Neural cell (in vitro differentiated cells): ENCODE measurements around the gene UBXN4. TPM values are rescaled to one million over a fixed set of nuclear protein-coding genes. Genes with fewer than 3 reads are reported as not detected.
"Not testable (repeated sequence)": the region's sequence is repeated elsewhere in the genome, so short reads cannot be mapped to it uniquely, and the experiment has no call there.

Experiments
- H2AFZ ChIP-seq: fragments of 200-600, 300-800 bp; sonication (generic), shearing (Covaris generic); 2 replicates; pipeline ENCODE4 v1.6.0; 2014; ENCODE audit warnings: low read depth, mild to moderate bottlenecking, antibody characterized with exemption, low read length, moderate library complexity
- H3F3A ChIP-seq: fragments of 200-600 bp; shearing (Covaris generic); 2 replicates; pipeline ENCODE4 v1.6.1; 2016; ENCODE audit warnings: mild to moderate bottlenecking, moderate library complexity, mixed read lengths, antibody characterized with exemption, low read length; ENCODE audit not compliant: insufficient read depth, poor library complexity, severe bottlenecking
- H3K27ac ChIP-seq: fragments of 200-600, 300-800 bp; sonication (generic), shearing (Covaris generic); 2 replicates; pipeline ENCODE4 v1.5.1; 2014; ENCODE audit warnings: mild to moderate bottlenecking, low read length, moderate library complexity
- H3K27me3 ChIP-seq: fragments of 300-800, 200-600 bp; sonication (generic), shearing (Covaris generic); 2 replicates; pipeline ENCODE4 v1.6.0; 2014; ENCODE audit warnings: mild to moderate bottlenecking, low read depth, low read length, moderate library complexity; ENCODE audit not compliant: insufficient read depth
- H3K36me3 ChIP-seq: fragments of 300-800, 200-600 bp; sonication (generic), shearing (Covaris generic); 2 replicates; pipeline ENCODE4 v1.5.1; 2014; ENCODE audit warnings: mild to moderate bottlenecking, antibody characterized with exemption, low read length, moderate library complexity; ENCODE audit not compliant: insufficient read depth
- H3K4me2 ChIP-seq: fragments of 300-800, 200-600 bp; sonication (generic), shearing (Covaris generic); 2 replicates; pipeline ENCODE4 v1.6.0; 2014; ENCODE audit warnings: mild to moderate bottlenecking, low read length
- H3K4me3 ChIP-seq: fragments of 300-800, 200-600 bp; sonication (generic), shearing (Covaris generic); 2 replicates; pipeline ENCODE4 v1.5.1; 2014; ENCODE audit warnings: mild to moderate bottlenecking, low read length, moderate library complexity
- H3K79me2 ChIP-seq: fragments of 200-600 bp; shearing (Covaris generic); replicated peaks from 2 replicates; pipeline ENCODE4 v1.6.0; 2014; ENCODE audit warnings: mild to moderate bottlenecking, low read length, moderate library complexity; ENCODE audit not compliant: insufficient read depth
- H3K9ac ChIP-seq: fragments of 300-800, 200-600 bp; sonication (generic), shearing (Covaris generic); 2 replicates; pipeline ENCODE4 v1.6.1; 2016; ENCODE audit warnings: mild to moderate bottlenecking, low read length, mixed read lengths
- H3K9me2 ChIP-seq: fragments of 200-600 bp; shearing (Covaris generic); 2 replicates; pipeline ENCODE4 v1.6.1; 2016; ENCODE audit warnings: mild to moderate bottlenecking, low read length, mixed read lengths; ENCODE audit not compliant: insufficient read depth
- H3K9me3 ChIP-seq: fragments of 200-600, 300-800 bp; sonication (generic), shearing (Covaris generic); 2 replicates; pipeline ENCODE4 v1.6.1; 2016; ENCODE audit warnings: mild to moderate bottlenecking, mixed run types, low read length, moderate library complexity, mixed read lengths
- H4K20me1 ChIP-seq: fragments of 200-600 bp; shearing (Covaris generic); 2 replicates; pipeline ENCODE4 v1.6.1; 2016; ENCODE audit warnings: mild to moderate bottlenecking, mixed run types; ENCODE audit not compliant: insufficient read depth
- CTCF ChIP-seq: fragments of 450-650 bp; IDR thresholded peaks from 2 replicates; pipeline ENCODE4 v1.5.1; 2014; ENCODE audit warnings: antibody characterized with exemption, mild to moderate bottlenecking, moderate library complexity; ENCODE audit not compliant: poor library complexity, severe bottlenecking
- EP300 ChIP-seq: fragments of 450-650 bp; conservative IDR thresholded peaks from 2 replicates; pipeline ENCODE4 v1.6.1; 2014; ENCODE audit warnings: antibody characterized with exemption, mild to moderate bottlenecking, moderate library complexity; ENCODE audit not compliant: poor library complexity, severe bottlenecking
- EZH2 ChIP-seq: fragments of 200-600, 300-800 bp; shearing (Covaris generic), sonication (generic); IDR thresholded peaks from 2 replicates; pipeline ENCODE4 v1.6.1; 2014; ENCODE audit warnings: antibody characterized with exemption, low read length, borderline replicate concordance, mild to moderate bottlenecking; ENCODE audit not compliant: insufficient read depth, poor library complexity, severe bottlenecking
- MXI1 ChIP-seq: fragments of 450-650 bp; conservative IDR thresholded peaks from 2 replicates; pipeline ENCODE4 v1.6.1; 2014; ENCODE audit warnings: antibody characterized with exemption, mild to moderate bottlenecking; ENCODE audit not compliant: poor library complexity, severe bottlenecking
- POLR2AphosphoS5 ChIP-seq: IDR thresholded peaks from 2 replicates; pipeline ENCODE4 v1.6.1; 2012
- RAD21 ChIP-seq: fragments of 450-650 bp; conservative IDR thresholded peaks from 2 replicates; pipeline ENCODE4 v1.6.1; 2014; ENCODE audit warnings: antibody characterized with exemption, mild to moderate bottlenecking, moderate library complexity
- REST ChIP-seq: IDR thresholded peaks from 2 replicates; pipeline ENCODE4 v1.6.1; 2012; ENCODE audit warnings: borderline replicate concordance
- SMC3 ChIP-seq: fragments of 450-650 bp; conservative IDR thresholded peaks from 2 replicates; pipeline ENCODE4 v1.6.1; 2014; ENCODE audit warnings: antibody characterized with exemption, mild to moderate bottlenecking, moderate library complexity; ENCODE audit not compliant: poor library complexity
- TAF1 ChIP-seq: IDR thresholded peaks from 2 replicates; pipeline ENCODE4 v1.6.1; 2012; ENCODE audit warnings: low read depth
- polyA plus RNA-seq: library from polyadenylated mRNA; depleted of rRNA; stranded (reverse); fragments of >200 nt; gene quantifications from 2 replicates; pipeline ENCODE4 v1.2.3, GENCODE V29; 2014

UBXN4 gene
- polyA plus RNA-seq, 1 donor from 2014 or later, result 158 TPM

GRCh38 chr2:135791418-135792190, 49.9 kb downstream of the UBXN4 start:
- no peak overlapping the region for H3K4me2 ChIP-seq
- H3K36me3 ChIP-seq, result no peaks in the 10 kb centered on the region
- H3K9me3 ChIP-seq, result no peaks in the 10 kb centered on the region
- H3K9me2 ChIP-seq, result no peaks in the 10 kb centered on the region
- no peak overlapping the region for H3K9ac ChIP-seq
- H4K20me1 ChIP-seq, result no peaks in the 10 kb centered on the region
- no peaks in the 10 kb centered on the region for H3K27me3 ChIP-seq
- H3K27ac ChIP-seq, result no peak overlapping the region
- H3K79me2 ChIP-seq, result no peaks in the 10 kb centered on the region
- H3F3A ChIP-seq, result no peaks in the 10 kb centered on the region
- TF ChIP-seq POLR2AphosphoS5, result no peak
- no peak for TF ChIP-seq CTCF
- TF ChIP-seq TAF1, result no peak
- no peak for TF ChIP-seq MXI1
- no peak for TF ChIP-seq REST
- TF ChIP-seq EP300, result no peak
- no peak overlapping the region for H3K4me3 ChIP-seq
- H2AFZ ChIP-seq, result no peak overlapping the region

GRCh38 chr2:135792401-135793150, 50.9 kb downstream of the UBXN4 start:
- H3K4me2 ChIP-seq, result no peak overlapping the region
- H2AFZ ChIP-seq, result no peak overlapping the region
- no peaks in the 10 kb centered on the region for H3K9me2 ChIP-seq
- no peaks in the 10 kb centered on the region for H3F3A ChIP-seq
- H4K20me1 ChIP-seq, result no peaks in the 10 kb centered on the region
- H3K27me3 ChIP-seq, result no peaks in the 10 kb centered on the region
- H3K79me2 ChIP-seq, result no peaks in the 10 kb centered on the region
- no peak overlapping the region for H3K27ac ChIP-seq
- H3K36me3 ChIP-seq, result no peaks in the 10 kb centered on the region
- TF ChIP-seq SMC3 (no peak), REST (no peak), CTCF (no peak), EZH2 (no peak), MXI1 (no peak), EP300 (no peak), TAF1 (no peak), POLR2AphosphoS5 (no peak), RAD21 (no peak)
- H3K9me3 ChIP-seq, result no peaks in the 10 kb centered on the region
- no peak overlapping the region for H3K4me3 ChIP-seq
- no peak overlapping the region for H3K9ac ChIP-seq

- H3K4me3 ChIP-seq, H3K9ac ChIP-seq, H3K27me3 ChIP-seq, H4K20me1 ChIP-seq, H3K9me2 ChIP-seq, H3K79me2 ChIP-seq, H2AFZ ChIP-seq, H3F3A ChIP-seq, H3K36me3 ChIP-seq, H3K4me2 ChIP-seq, H3K27ac ChIP-seq, H3K9me3 ChIP-seq: not testable (repeated sequence)
Measured at GRCh38 chr2:135795641-135796040, 54.0 kb downstream of the UBXN4 start.
